OCI-LY1 (cell line): Measurements from ENCODE around the gene SSH2.

Source experiments
- H2AFZ ChIP-seq: fragments of 200-600 bp; sonication (generic), shearing (Covaris generic); 2 replicates; pipeline ENCODE4 v1.6.0; 2014; ENCODE audit warnings: antibody characterized with exemption, mild to moderate bottlenecking, low read length
- H3F3A ChIP-seq: fragments of 200-600 bp; sonication (generic), shearing (Covaris generic); 2 replicates; pipeline ENCODE4 v1.6.0; 2014; ENCODE audit warnings: mild to moderate bottlenecking, antibody characterized with exemption, low read length, moderate library complexity; ENCODE audit not compliant: insufficient read depth
- H3K27ac ChIP-seq: fragments of 200-600 bp; sonication (generic); 2 replicates; pipeline ENCODE4 v1.5.1; 2014; ENCODE audit warnings: low read length, mixed run types, mild to moderate bottlenecking, low read depth; ENCODE audit not compliant: poor library complexity, severe bottlenecking
- H3K27me3 ChIP-seq: fragments of 200-600 bp; sonication (generic); 2 replicates; pipeline ENCODE4 v1.6.0; 2014; ENCODE audit warnings: antibody characterized with exemption, mild to moderate bottlenecking, low read length, moderate library complexity; ENCODE audit not compliant: insufficient read depth
- H3K36me3 ChIP-seq: fragments of 200-600 bp; sonication (generic); 2 replicates; pipeline ENCODE4 v1.6.1; 2014; ENCODE audit warnings: mild to moderate bottlenecking, antibody characterized with exemption, low read length, moderate library complexity, mixed read lengths; ENCODE audit not compliant: insufficient read depth
- H3K4me1 ChIP-seq: fragments of 200-600 bp; sonication (generic); 2 replicates; pipeline ENCODE4 v1.5.1; 2014; ENCODE audit warnings: mild to moderate bottlenecking, low read length, moderate library complexity; ENCODE audit not compliant: insufficient read depth, severe bottlenecking
- H3K4me2 ChIP-seq: fragments of 200-600 bp; sonication (generic), shearing (Covaris generic); 2 replicates; pipeline ENCODE4 v1.6.1; 2014; ENCODE audit warnings: low read length
- H3K4me3 ChIP-seq: fragments of 200-600 bp; sonication (generic); 2 replicates; pipeline ENCODE4 v1.5.1; 2014; ENCODE audit warnings: low read length, low read depth, mild to moderate bottlenecking, mixed read lengths; ENCODE audit not compliant: poor library complexity, severe bottlenecking
- H3K79me2 ChIP-seq: fragments of 200-600 bp; shearing (Covaris generic); 2 replicates; pipeline ENCODE4 v1.6.1; 2016; ENCODE audit warnings: mixed run types, low read length, mixed read lengths; ENCODE audit not compliant: insufficient read depth
- H3K9ac ChIP-seq: fragments of 200-600 bp; sonication (generic), shearing (Covaris generic); 2 replicates; pipeline ENCODE4 v1.6.1; 2014; ENCODE audit warnings: mild to moderate bottlenecking, low read length, mixed read lengths
- H3K9me2 ChIP-seq: fragments of 200-600 bp; sonication (generic), shearing (Covaris generic); 2 replicates; pipeline ENCODE4 v1.6.1; 2014; ENCODE audit warnings: low read depth, mild to moderate bottlenecking, low read length, mixed read lengths
- H3K9me3 ChIP-seq: fragments of 200-600 bp; shearing (Covaris generic); 2 replicates; pipeline ENCODE4 v1.6.1; 2014; ENCODE audit warnings: low read length, mixed read lengths
- H4K20me1 ChIP-seq: fragments of 200-600 bp; sonication (generic), shearing (Covaris generic); 2 replicates; pipeline ENCODE4 v1.6.0; 2016; ENCODE audit warnings: mild to moderate bottlenecking, low read length; ENCODE audit not compliant: insufficient read depth
- EZH2 ChIP-seq: fragments of 200-600 bp; sonication (generic), shearing (Covaris generic); IDR thresholded peaks from 2 replicates; pipeline ENCODE4 v1.8.0; 2017; ENCODE audit warnings: borderline replicate concordance, mixed run types, mild to moderate bottlenecking, antibody characterized with exemption, low read length, moderate library complexity, mixed read lengths
- TF ChIP-seq, protein P1 (sequence below): fragments of 200-600 bp; sonication (generic), shearing (Covaris generic); IDR thresholded peaks from 2 replicates; pipeline ENCODE4 v1.5.1; 2017; ENCODE audit warnings: mild to moderate bottlenecking, antibody characterized with exemption, low read length, moderate library complexity, mixed read lengths

The SSH2 gene

DNA sequence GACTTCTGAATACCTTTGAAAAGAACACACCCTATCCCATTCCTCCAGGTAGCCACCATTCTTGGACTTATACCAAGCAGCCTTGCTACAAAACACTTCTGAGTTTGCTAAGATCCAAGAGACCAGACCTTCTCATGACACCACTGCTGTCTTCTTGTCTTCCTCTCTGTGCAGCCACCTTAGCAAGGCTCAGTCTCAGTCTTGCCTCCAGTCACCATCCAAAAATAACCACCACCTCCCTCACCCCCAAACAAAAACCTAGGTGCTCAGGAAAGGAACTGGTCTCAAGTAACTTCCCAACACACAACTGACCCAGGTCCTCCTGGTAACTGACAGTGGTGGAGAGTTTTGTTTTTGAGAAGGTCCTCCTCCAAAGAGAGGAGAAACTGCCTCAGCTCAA, 216.4 kb downstream of the SSH2 start:
- Histone ChIP-seq H3K27me3 (no peaks in the 10 kb centered on the region), H3K4me2 (peak overlapping the region; percentile 11; the same call in 1 of the 2 replicates), H3K9me2 (no peaks in the 10 kb centered on the region), H3K36me3 (peaks cover 27% of the 10 kb centered on the region), H3K79me2 (peaks cover 4% of the 10 kb centered on the region; the same call in 1 of the 2 replicates), H3K9ac (0 out of 2 replicates have a peak overlapping the region, but pooled peaks have one; percentile 4), H3K27ac (peak overlapping the region; percentile 78), H3K4me1 (peaks cover 67% of the 10 kb centered on the region), H3F3A (no peaks in the 10 kb centered on the region), H2AFZ (no peak overlapping the region), H3K4me3 (no peak overlapping the region), H4K20me1 (no peaks in the 10 kb centered on the region), H3K9me3 (no peaks in the 10 kb centered on the region)
- TF ChIP-seq EZH2: no peak
- TF ChIP-seq, protein P1, sequence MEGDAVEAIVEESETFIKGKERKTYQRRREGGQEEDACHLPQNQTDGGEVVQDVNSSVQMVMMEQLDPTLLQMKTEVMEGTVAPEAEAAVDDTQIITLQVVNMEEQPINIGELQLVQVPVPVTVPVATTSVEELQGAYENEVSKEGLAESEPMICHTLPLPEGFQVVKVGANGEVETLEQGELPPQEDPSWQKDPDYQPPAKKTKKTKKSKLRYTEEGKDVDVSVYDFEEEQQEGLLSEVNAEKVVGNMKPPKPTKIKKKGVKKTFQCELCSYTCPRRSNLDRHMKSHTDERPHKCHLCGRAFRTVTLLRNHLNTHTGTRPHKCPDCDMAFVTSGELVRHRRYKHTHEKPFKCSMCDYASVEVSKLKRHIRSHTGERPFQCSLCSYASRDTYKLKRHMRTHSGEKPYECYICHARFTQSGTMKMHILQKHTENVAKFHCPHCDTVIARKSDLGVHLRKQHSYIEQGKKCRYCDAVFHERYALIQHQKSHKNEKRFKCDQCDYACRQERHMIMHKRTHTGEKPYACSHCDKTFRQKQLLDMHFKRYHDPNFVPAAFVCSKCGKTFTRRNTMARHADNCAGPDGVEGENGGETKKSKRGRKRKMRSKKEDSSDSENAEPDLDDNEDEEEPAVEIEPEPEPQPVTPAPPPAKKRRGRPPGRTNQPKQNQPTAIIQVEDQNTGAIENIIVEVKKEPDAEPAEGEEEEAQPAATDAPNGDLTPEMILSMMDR: no peak

DNA sequence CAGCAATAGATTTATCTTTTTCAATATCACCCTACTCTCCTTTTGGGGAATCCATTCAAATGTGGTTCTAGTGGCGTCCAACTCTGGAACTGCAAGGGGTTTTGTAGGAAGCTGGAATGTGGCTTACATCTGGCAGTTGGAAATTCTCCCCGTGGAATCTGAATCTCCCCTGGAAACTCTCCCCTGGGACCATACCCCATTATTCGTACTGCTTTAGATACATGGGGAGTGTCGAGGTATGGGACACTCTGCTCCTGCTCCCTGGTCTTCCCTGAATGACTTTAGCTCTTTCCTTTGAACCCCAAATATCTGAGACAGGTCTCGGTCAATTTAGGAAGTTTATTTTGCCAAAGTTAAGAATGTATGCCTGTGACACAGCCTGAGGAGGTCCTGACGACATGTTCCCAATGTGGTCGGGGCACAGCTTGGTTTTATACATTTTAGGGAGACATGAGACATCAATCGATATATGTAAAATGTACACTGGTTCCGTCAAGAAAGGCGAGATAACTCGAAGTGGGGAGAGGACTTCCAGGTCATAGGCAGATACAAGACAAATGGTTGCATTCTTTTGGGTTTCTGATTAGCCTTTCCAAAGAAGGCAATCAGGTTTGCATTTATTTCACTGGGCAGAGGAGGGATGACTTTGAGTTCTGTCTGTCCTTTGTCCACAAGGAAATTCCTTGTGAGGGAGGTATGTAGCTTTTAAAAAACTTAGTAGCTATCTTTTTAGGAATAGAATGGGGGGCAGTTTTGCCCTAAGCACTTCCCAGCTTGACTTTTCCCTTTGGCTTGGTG, 218.2 kb downstream of the SSH2 start:
- TF ChIP-seq, protein P1: no peak
- TF ChIP-seq EZH2: no peak
- Histone ChIP-seq H3K27ac (no peak overlapping the region), H3K9me2 (no peaks in the 10 kb centered on the region), H3K9ac (no peak overlapping the region), H3K27me3 (no peaks in the 10 kb centered on the region), H3F3A (no peaks in the 10 kb centered on the region), H2AFZ (no peak overlapping the region), H3K36me3 (peaks cover 18% of the 10 kb centered on the region), H3K4me2 (no peak overlapping the region), H3K9me3 (no peaks in the 10 kb centered on the region), H3K4me3 (no peak overlapping the region), H3K4me1 (peaks cover 63% of the 10 kb centered on the region), H3K79me2 (peaks cover 4% of the 10 kb centered on the region; the same call in 1 of the 2 replicates), H4K20me1 (no peaks in the 10 kb centered on the region)

DNA sequence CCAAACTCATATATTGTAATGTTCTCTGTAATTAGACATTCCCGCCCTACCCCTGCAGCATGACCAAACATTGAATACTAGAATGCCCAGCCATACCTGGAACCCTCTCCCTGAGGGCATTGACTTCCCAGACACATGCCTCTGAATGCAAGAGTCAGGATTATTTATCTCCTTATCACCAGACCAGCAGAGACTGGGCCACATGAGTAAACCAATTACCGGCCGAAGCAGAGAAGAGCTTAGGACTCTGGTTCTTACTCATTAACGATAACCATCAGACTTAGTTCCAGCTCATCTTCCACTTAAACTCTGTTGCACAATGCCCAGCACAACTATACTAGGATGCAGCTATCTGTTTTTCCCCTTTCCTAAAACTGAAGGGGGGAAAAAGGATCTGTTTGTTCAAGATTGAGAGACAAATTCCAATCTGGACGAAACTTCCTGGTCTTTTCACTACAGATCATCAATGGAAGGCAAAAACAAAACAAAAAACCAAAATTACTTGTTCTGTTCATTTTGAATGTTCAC, 219.1 kb downstream of the SSH2 start:
- Histone ChIP-seq H3K79me2 (peaks cover 5% of the 10 kb centered on the region; the same call in 1 of the 2 replicates), H3K27ac (peak overlapping the region; percentile 58), H3K9me2 (no peaks in the 10 kb centered on the region), H3K27me3 (no peaks in the 10 kb centered on the region), H3K9me3 (no peaks in the 10 kb centered on the region), H3F3A (no peaks in the 10 kb centered on the region), H3K36me3 (peaks cover 13% of the 10 kb centered on the region), H3K4me3 (no peak overlapping the region), H3K4me1 (peaks cover 63% of the 10 kb centered on the region), H3K9ac (no peak overlapping the region), H3K4me2 (no peak overlapping the region), H4K20me1 (no peaks in the 10 kb centered on the region), H2AFZ (no peak overlapping the region)
- TF ChIP-seq EZH2: no peak
- TF ChIP-seq, protein P1: no peak
